ENCODE measurements around the gene CNOT6. TPM values are rescaled to one million over a fixed set of nuclear protein-coding genes. Genes with fewer than 3 reads are reported as not detected.

The CNOT6 gene
- total RNA-seq, 6 experiments from 2014 or later: 17.0 to 20.8 (median 17.6) TPM

- Mint-ChIP-seq H3K4me1 (ENCODE audit: low read depth) (peaks cover 13% of the 10 kb centered on the region), H3K36me3 (ENCODE audit: low read depth) (peaks cover 29% of the 10 kb centered on the region), H3K27me3 (ENCODE audit: insufficient read depth) (no peaks in the 10 kb centered on the region), H3K27ac (no peak overlapping the region), H3K4me3 (no peak overlapping the region), H3K9me3 (no peaks in the 10 kb centered on the region)
- no peak for DNase-seq
- TF ChIP-seq CTCF (IDR thresholded peaks at IDR 0.05): no peak
These were observed 69.8 kb downstream of the CNOT6 start for GRCh38 chr5:180563994-180564393.

GRCh38 chr5:180568914-180569313, 74.7 kb downstream of the CNOT6 start:
- TF ChIP-seq CTCF (IDR thresholded peaks at IDR 0.05): no peak
- Mint-ChIP-seq H3K27ac (no peak overlapping the region), H3K36me3 (ENCODE audit: low read depth) (peaks cover 32% of the 10 kb centered on the region), H3K9me3 (no peaks in the 10 kb centered on the region), H3K4me1 (ENCODE audit: low read depth) (no peaks in the 10 kb centered on the region), H3K4me3 (no peak overlapping the region), H3K27me3 (ENCODE audit: insufficient read depth) (no peaks in the 10 kb centered on the region)
- DNase-seq: no peak

GRCh38 chr5:180575571-180575970, 81.4 kb downstream of the CNOT6 start:
- Mint-ChIP-seq H3K4me1 (ENCODE audit: low read depth) (peaks cover 10% of the 10 kb centered on the region), H3K9me3 (no peaks in the 10 kb centered on the region), H3K27me3 (ENCODE audit: insufficient read depth) (no peaks in the 10 kb centered on the region), H3K4me3 (no peak overlapping the region), H3K36me3 (ENCODE audit: low read depth) (peaks cover 17% of the 10 kb centered on the region), H3K27ac (peak overlapping the region; percentile 4; the same call in 1 of the 2 replicates)
- DNase-seq: no peak
- TF ChIP-seq CTCF (IDR thresholded peaks at IDR 0.05): no peak

GRCh38 chr5:180580681-180581080, 86.5 kb downstream of the CNOT6 start:
- DNase-seq: no peak
- peaks cover 10% of the 10 kb centered on the region; the same call in 1 of the 2 replicates for H3K36me3 Mint-ChIP-seq (ENCODE audit: low read depth)
- H3K4me3 Mint-ChIP-seq: no peak overlapping the region

GRCh38 chr5:180583738-180584137, 89.6 kb downstream of the CNOT6 start:
- no peaks in the 10 kb centered on the region; the same call in 1 of the 2 replicates for H3K27me3 Mint-ChIP-seq (ENCODE audit: insufficient read depth)
- no peaks in the 10 kb centered on the region for H3K4me1 Mint-ChIP-seq (ENCODE audit: low read depth)
- H3K4me3 Mint-ChIP-seq: no peak overlapping the region
- no peak for DNase-seq
- no peaks in the 10 kb centered on the region for H3K36me3 Mint-ChIP-seq (ENCODE audit: low read depth)
- H3K9me3 Mint-ChIP-seq: no peaks in the 10 kb centered on the region
- no peak overlapping the region for H3K27ac Mint-ChIP-seq
- TF ChIP-seq CTCF (IDR thresholded peaks at IDR 0.05): no peak

More at GRCh38 chr5:180580681-180581080, 86.5 kb downstream of the CNOT6 start:
- no peaks in the 10 kb centered on the region for H3K27me3 Mint-ChIP-seq (ENCODE audit: insufficient read depth)
- no peak for TF ChIP-seq CTCF (IDR thresholded peaks at IDR 0.05)
- peaks cover 2% of the 10 kb centered on the region for H3K4me1 Mint-ChIP-seq (ENCODE audit: low read depth)
- H3K9me3 Mint-ChIP-seq: no peaks in the 10 kb centered on the region
- no peak overlapping the region; the same call in 1 of the 2 replicates for H3K27ac Mint-ChIP-seq

GRCh38 chr5:180586204-180586603, 92.0 kb downstream of the CNOT6 start:
- no peaks in the 10 kb centered on the region for H3K9me3 Mint-ChIP-seq
- no peak for TF ChIP-seq CTCF (IDR thresholded peaks at IDR 0.05)
- H3K4me1 Mint-ChIP-seq (ENCODE audit: low read depth): peaks cover 5% of the 10 kb centered on the region; the same call in 1 of the 2 replicates
- no peak overlapping the region for H3K27ac Mint-ChIP-seq
- no peaks in the 10 kb centered on the region for H3K36me3 Mint-ChIP-seq (ENCODE audit: low read depth)
- no peak overlapping the region for H3K4me3 Mint-ChIP-seq
- no peak for DNase-seq
- peaks cover 10% of the 10 kb centered on the region for H3K27me3 Mint-ChIP-seq (ENCODE audit: insufficient read depth)

Data from HFFc6 (cell line).